A673 (cell line): ENCODE measurements around the gene FILIP1. TPM values are rescaled to one million over a fixed set of nuclear protein-coding genes. Genes with fewer than 3 reads are reported as not detected.

Experiments
- BruUV-seq: library from RNA; stranded (reverse); fragments of 400-500 nt; replicated peaks from 2 replicates; lab custom pipeline; 2021; lab: Mats Ljungman, UMichigan
- CTCF ChIA-PET: fragments of 300-600 bp; sonication (Branson Sonifier 250); formaldehyde crosslinking; loops from one replicate; lab custom pipeline; 2022; ENCODE audit warnings: antibody characterized with exemption; lab: Charles Lee
- POLR2A ChIA-PET: fragments of 300-600 bp; sonication (Branson Sonifier 250); formaldehyde crosslinking; loops from one replicate; lab custom pipeline; 2022; ENCODE audit warnings: antibody characterized with exemption; ENCODE audit not compliant: low non-redundant PET; lab: Charles Lee
- DNase-seq: peaks from one replicate; pipeline ENCODE4 v3.0.0-alpha.2; 2015; ENCODE audit warnings: low spot score
- H3K27ac ChIP-seq: fragments of 200-600 bp; sonication (generic); 2 replicates; pipeline ENCODE4 v1.5.1; 2016; ENCODE audit warnings: mixed run types, low read depth, mild to moderate bottlenecking, mixed read lengths, antibody characterized with exemption, low read length; ENCODE audit not compliant: poor library complexity, severe bottlenecking
- H3K27me3 ChIP-seq: fragments of 200-600 bp; sonication (generic); replicated peaks from 2 replicates; pipeline ENCODE4 v1.6.1; 2017; ENCODE audit warnings: mixed run types, low read depth, mild to moderate bottlenecking, mixed read lengths, antibody characterized with exemption, low read length; ENCODE audit not compliant: insufficient read depth, poor library complexity
- H3K36me3 ChIP-seq: fragments of 200-600 bp; sonication (generic); 2 replicates; pipeline ENCODE4 v1.6.1; 2016; ENCODE audit warnings: mixed run types, mild to moderate bottlenecking, mixed read lengths, antibody characterized with exemption, low read length; ENCODE audit not compliant: insufficient read depth, poor library complexity, severe bottlenecking
- H3K4me1 ChIP-seq: fragments of 200-600 bp; sonication (generic); 2 replicates; pipeline ENCODE4 v1.6.1; 2017; ENCODE audit warnings: mixed run types, mild to moderate bottlenecking, mixed read lengths, antibody characterized with exemption, low read length; ENCODE audit not compliant: insufficient read depth, poor library complexity, severe bottlenecking
- H3K4me3 ChIP-seq: fragments of 200-600 bp; sonication (generic); 2 replicates; pipeline ENCODE4 v1.5.1; 2016; ENCODE audit warnings: low read depth, mixed run types, mild to moderate bottlenecking, mixed read lengths, low read length; ENCODE audit not compliant: poor library complexity, severe bottlenecking
- H3K9me3 ChIP-seq: fragments of 200-600 bp; sonication (generic); 2 replicates; pipeline ENCODE4 v1.6.1; 2016; ENCODE audit warnings: mixed run types, low read depth, mild to moderate bottlenecking, mixed read lengths, antibody characterized with exemption, low read length; ENCODE audit not compliant: poor library complexity, severe bottlenecking
- CTCF ChIP-seq: fragments of 300-800, 200-600 bp; sonication (generic); conservative IDR thresholded peaks from 2 replicates; pipeline ENCODE4 v1.5.1; 2017; ENCODE audit warnings: low read depth, mild to moderate bottlenecking, antibody characterized with exemption, low read length, moderate library complexity, mixed read lengths
- EZH2 ChIP-seq: fragments of 200-600 bp; sonication (generic); IDR thresholded peaks from 2 replicates; pipeline ENCODE4 v1.6.1; 2017; ENCODE audit warnings: borderline replicate concordance, low read depth, mild to moderate bottlenecking, mixed read lengths, antibody characterized with exemption, low read length; ENCODE audit not compliant: poor library complexity, severe bottlenecking
- intact Hi-C: fragments of 100-400 bp; cut with micrococcal nuclease; formaldehyde crosslinking; loops from one replicate; pipeline ENCODE4 v1.10.0; 2022; ENCODE audit not compliant: unreplicated experiment
- total RNA-seq: library from RNA; stranded (reverse); gene quantifications from 2 replicates; pipeline ENCODE4 v1.2.3, GENCODE V29; 2021

Gene FILIP1
- total RNA-seq, 1 experiment from 2014 or later, result 0.32 TPM

- BruUV-seq, result no TSS peak
- H3K36me3 ChIP-seq, result no peaks in the 10 kb centered on the region
- CTCF ChIA-PET, result no interaction called here
- H3K9me3 ChIP-seq, result no peaks in the 10 kb centered on the region
- TF ChIP-seq EZH2, result no peak
- TF ChIP-seq CTCF, result no peak
- H3K4me1 ChIP-seq, result peaks cover 16% of the 10 kb centered on the region
- intact Hi-C loops, result no loop called here
- no peak overlapping the region for H3K27ac ChIP-seq
- no peak for DNase-seq
- POLR2A ChIA-PET, result interaction anchor here (0.6 to 0.7 kb wide), 2 partner anchors 80 to 90 kb away, joined by 10 to 12 read pairs; no protein-coding TSS in a partner anchor
- H3K27me3 ChIP-seq, result no peaks in the 10 kb centered on the region
- H3K4me3 ChIP-seq, result no peak overlapping the region
Measured at GRCh38 chr6:75416443-75416842, 77.2 kb downstream of the FILIP1 start.

GRCh38 chr6:75415804-75416203, 77.8 kb downstream of the FILIP1 start:
- BruUV-seq, result no TSS peak
- no peaks in the 10 kb centered on the region for H3K27me3 ChIP-seq
- intact Hi-C loops, result no loop called here
- POLR2A ChIA-PET, result interaction anchor here (0.6 kb wide), 1 partner anchor 89 kb away, joined by 10 read pairs; no protein-coding TSS in a partner anchor
- CTCF ChIA-PET, result no interaction called here
- peaks cover 16% of the 10 kb centered on the region for H3K4me1 ChIP-seq
- H3K36me3 ChIP-seq, result no peaks in the 10 kb centered on the region
- no peak overlapping the region for H3K27ac ChIP-seq
- H3K9me3 ChIP-seq, result no peaks in the 10 kb centered on the region
- TF ChIP-seq CTCF (no peak), EZH2 (no peak)
- DNase-seq, result no peak
- H3K4me3 ChIP-seq, result no peak overlapping the region

GRCh38 chr6:75414445-75415021, 79.1 kb downstream of the FILIP1 start:
- no peak for TF ChIP-seq EZH2
- TF ChIP-seq CTCF, result no peak
- ChIA-PET CTCF (no interaction called here), POLR2A (interaction anchor here (0.7 kb wide), 1 partner anchor 77 kb away, joined by 11 read pairs; no protein-coding TSS in a partner anchor)
- DNase-seq, result no peak
- intact Hi-C loops, result no loop called here
- no TSS peak for BruUV-seq
- no peaks in the 10 kb centered on the region for H3K9me3 ChIP-seq
- no peak overlapping the region for H3K4me3 ChIP-seq
- no peaks in the 10 kb centered on the region for H3K36me3 ChIP-seq
- peaks cover 11% of the 10 kb centered on the region for H3K4me1 ChIP-seq
- no peak overlapping the region for H3K27ac ChIP-seq
- no peaks in the 10 kb centered on the region for H3K27me3 ChIP-seq
